Trophoblast cell (in vitro differentiated cells and primary cell): ENCODE data around the gene CKAP2L.

ENCODE experiments used
- DNase-seq, 2 donors: peaks; one replicate each; pipeline ENCODE4 v3.0.0-alpha.2; 2016
- H2AFZ ChIP-seq: 2 replicates; pipeline ENCODE4 v1.6.1; 2013; ENCODE audit warnings: low read length, moderate library complexity, mild to moderate bottlenecking; ENCODE audit not compliant: insufficient read depth, poor library complexity
- H2AK5ac ChIP-seq: 2 replicates; pipeline ENCODE4 v1.6.1; 2013; ENCODE audit warnings: mild to moderate bottlenecking, low read length
- H2BK120ac ChIP-seq: 2 replicates; pipeline ENCODE4 v1.6.1; 2013; ENCODE audit warnings: low read length, mild to moderate bottlenecking, moderate library complexity; ENCODE audit not compliant: insufficient read depth, poor library complexity
- H2BK12ac ChIP-seq: 2 replicates; pipeline ENCODE4 v1.6.1; 2013; ENCODE audit warnings: mild to moderate bottlenecking, low read length, moderate library complexity
- H2BK5ac ChIP-seq: 2 replicates; pipeline ENCODE4 v1.6.1; 2013; ENCODE audit warnings: low read length, low read depth, moderate library complexity, mild to moderate bottlenecking; ENCODE audit not compliant: poor library complexity
- H3K14ac ChIP-seq: 2 replicates; pipeline ENCODE4 v1.6.1; 2013; ENCODE audit warnings: mild to moderate bottlenecking, low read length
- H3K18ac ChIP-seq: 2 replicates; pipeline ENCODE4 v1.6.1; 2013; ENCODE audit warnings: mild to moderate bottlenecking, low read length
- H3K23ac ChIP-seq: 2 replicates; pipeline ENCODE4 v1.6.1; 2013; ENCODE audit warnings: low read length
- H3K27ac ChIP-seq: 2 replicates; pipeline ENCODE4 v1.5.1; 2013; ENCODE audit warnings: low read depth, mild to moderate bottlenecking, inconsistent platforms, low read length, moderate library complexity
- H3K27me3 ChIP-seq: 2 replicates; pipeline ENCODE4 v1.6.1; 2013; ENCODE audit warnings: inconsistent platforms, mild to moderate bottlenecking, low read length, moderate library complexity; ENCODE audit not compliant: insufficient read depth
- H3K36me3 ChIP-seq, 2 experiments: 1 replicate in 1 of 2; 2 replicates in 1 of 2; pipeline ENCODE4 v1.6.1; 2013; ENCODE audit warnings: low read length in 2 of 2, mild to moderate bottlenecking in 2 of 2, moderate library complexity in 1 of 2; ENCODE audit not compliant: insufficient read depth in 2 of 2, control insufficient read depth in 1 of 2
- H3K4ac ChIP-seq: 2 replicates; pipeline ENCODE4 v1.6.1; 2013; ENCODE audit warnings: low read depth, mild to moderate bottlenecking, low read length, moderate library complexity
- H3K4me1 ChIP-seq, 2 experiments: 1 replicate in 1 of 2; 2 replicates in 1 of 2; pipeline ENCODE4 v1.6.1; 2013; ENCODE audit warnings: low read length in 2 of 2, mild to moderate bottlenecking in 2 of 2, moderate library complexity in 1 of 2; ENCODE audit not compliant: insufficient read depth in 2 of 2, control insufficient read depth in 1 of 2
- H3K4me2 ChIP-seq: 2 replicates; pipeline ENCODE4 v1.6.1; 2013; ENCODE audit warnings: inconsistent platforms, mild to moderate bottlenecking, low read length, moderate library complexity
- H3K4me3 ChIP-seq: 2 replicates; pipeline ENCODE4 v1.5.1; 2013; ENCODE audit warnings: mild to moderate bottlenecking, low read depth, low read length, inconsistent platforms
- H3K79me1 ChIP-seq: one replicate; pipeline ENCODE4 v1.6.1; 2013; ENCODE audit warnings: low read length
- H3K79me2 ChIP-seq: 2 replicates; pipeline ENCODE4 v1.6.1; 2013; ENCODE audit warnings: low read length, mild to moderate bottlenecking; ENCODE audit not compliant: control insufficient read depth, insufficient read depth, poor library complexity
- H3K9ac ChIP-seq: 2 replicates; pipeline ENCODE4 v1.6.1; 2013; ENCODE audit warnings: mild to moderate bottlenecking, low read length
- H3K9me3 ChIP-seq: 2 replicates; pipeline ENCODE4 v1.6.1; 2013; ENCODE audit warnings: low read depth, mild to moderate bottlenecking, control low read depth, inconsistent platforms, low read length; ENCODE audit not compliant: insufficient read depth
- H4K12ac ChIP-seq: 2 replicates; pipeline ENCODE4 v1.6.1; 2013; ENCODE audit warnings: low read depth, mild to moderate bottlenecking, low read length, moderate library complexity
- H4K8ac ChIP-seq: 2 replicates; pipeline ENCODE4 v1.6.1; 2013; ENCODE audit warnings: low read depth, mild to moderate bottlenecking, low read length, moderate library complexity
- H4K91ac ChIP-seq: one replicate; pipeline ENCODE4 v1.6.1; 2013; ENCODE audit warnings: low read depth, mild to moderate bottlenecking, low read length, moderate library complexity
- WGBS: extraction: QIAGEN DNeasy Blood & Tissue Kit; methylation state at CpG from one replicate; pipeline ENCODE4 v1.1.7; 2013; ENCODE audit warnings: missing lambda C conversion rate; ENCODE audit not compliant: insufficient read length, insufficient coverage; ENCODE audit errors: extremely low coverage; 5-methylcytosine and 5-hydroxymethylcytosine counted together

CKAP2L gene

GRCh38 chr2:112779598-112779997 is 15.2 kb upstream of the CKAP2L start:
- Histone ChIP-seq H3K4me1 (peaks cover 0 to 2% of the 10 kb centered on the region in 2 experiments), H3K36me3 (no peaks in the 10 kb centered on the region), H2BK5ac (no peak overlapping the region), H3K27ac (no peak overlapping the region), H3K9me3 (no peaks in the 10 kb centered on the region), H3K23ac (no peak overlapping the region), H3K27me3 (no peaks in the 10 kb centered on the region), H2BK120ac (no peak overlapping the region), H3K4me2 (no peak overlapping the region), H2BK12ac (no peak overlapping the region), H4K91ac (no peak overlapping the region), H3K4me3 (no peak overlapping the region), H4K12ac (no peak overlapping the region), H4K8ac (no peak overlapping the region), H3K4ac (no peak overlapping the region), H3K79me1 (no peaks in the 10 kb centered on the region), H3K9ac (no peak overlapping the region), H3K14ac (no peak overlapping the region), H2AK5ac (no peak overlapping the region), H2AFZ (no peak overlapping the region), H3K79me2 (no peaks in the 10 kb centered on the region), H3K18ac (no peak overlapping the region)
- DNase-seq = no peak
- no CpG with 5 or more reads among the region's 1 CpG for WGBS

GRCh38 chr2:112777036-112777435 is 12.6 kb upstream of the CKAP2L start:
- no peak for DNase-seq
- Histone ChIP-seq H4K8ac (no peak overlapping the region), H3K36me3 (no peaks in the 10 kb centered on the region)

GRCh38 chr2:112776113-112776512 is 11.7 kb upstream of the CKAP2L start:
- no peak overlapping the region for H2BK5ac ChIP-seq
- no peak overlapping the region for H4K8ac ChIP-seq
- H2BK12ac ChIP-seq = no peak overlapping the region
- no peak overlapping the region for H2AFZ ChIP-seq
- H3K4ac ChIP-seq = no peak overlapping the region
- no peaks in the 10 kb centered on the region for H3K36me3 ChIP-seq
- H2BK120ac ChIP-seq = no peak overlapping the region
- WGBS = no CpG with 5 or more reads among the region's 3 CpGs
- no peaks in the 10 kb centered on the region for H3K4me1 ChIP-seq
- H3K27me3 ChIP-seq = no peaks in the 10 kb centered on the region
- H3K14ac ChIP-seq = no peak overlapping the region
- H3K9ac ChIP-seq = no peak overlapping the region
- no peak overlapping the region for H3K27ac ChIP-seq
- H3K23ac ChIP-seq = no peak overlapping the region
- no peaks in the 10 kb centered on the region for H3K79me2 ChIP-seq
- no peak overlapping the region for H4K91ac ChIP-seq
- DNase-seq = no peak
- no peak overlapping the region for H4K12ac ChIP-seq
- no peaks in the 10 kb centered on the region for H3K79me1 ChIP-seq
- no peak overlapping the region for H3K4me2 ChIP-seq
- H2AK5ac ChIP-seq = no peak overlapping the region
- H3K4me3 ChIP-seq = no peak overlapping the region
- no peaks in the 10 kb centered on the region for H3K9me3 ChIP-seq
- no peak overlapping the region for H3K18ac ChIP-seq

More at GRCh38 chr2:112777036-112777435, 12.6 kb upstream of the CKAP2L start:
- Histone ChIP-seq H2BK12ac (no peak overlapping the region), H3K79me2 (no peaks in the 10 kb centered on the region), H3K27me3 (no peaks in the 10 kb centered on the region), H3K4me2 (no peak overlapping the region), H3K79me1 (no peaks in the 10 kb centered on the region), H2AK5ac (no peak overlapping the region), H2BK5ac (no peak overlapping the region), H3K9ac (no peak overlapping the region), H2BK120ac (no peak overlapping the region), H3K4me3 (no peak overlapping the region), H3K9me3 (no peaks in the 10 kb centered on the region), H4K12ac (no peak overlapping the region), H3K18ac (no peak overlapping the region), H4K91ac (no peak overlapping the region), H3K27ac (no peak overlapping the region), H2AFZ (no peak overlapping the region), H3K14ac (no peak overlapping the region), H3K4ac (no peak overlapping the region), H3K23ac (no peak overlapping the region), H3K4me1 (no peaks in the 10 kb centered on the region)

DNA sequence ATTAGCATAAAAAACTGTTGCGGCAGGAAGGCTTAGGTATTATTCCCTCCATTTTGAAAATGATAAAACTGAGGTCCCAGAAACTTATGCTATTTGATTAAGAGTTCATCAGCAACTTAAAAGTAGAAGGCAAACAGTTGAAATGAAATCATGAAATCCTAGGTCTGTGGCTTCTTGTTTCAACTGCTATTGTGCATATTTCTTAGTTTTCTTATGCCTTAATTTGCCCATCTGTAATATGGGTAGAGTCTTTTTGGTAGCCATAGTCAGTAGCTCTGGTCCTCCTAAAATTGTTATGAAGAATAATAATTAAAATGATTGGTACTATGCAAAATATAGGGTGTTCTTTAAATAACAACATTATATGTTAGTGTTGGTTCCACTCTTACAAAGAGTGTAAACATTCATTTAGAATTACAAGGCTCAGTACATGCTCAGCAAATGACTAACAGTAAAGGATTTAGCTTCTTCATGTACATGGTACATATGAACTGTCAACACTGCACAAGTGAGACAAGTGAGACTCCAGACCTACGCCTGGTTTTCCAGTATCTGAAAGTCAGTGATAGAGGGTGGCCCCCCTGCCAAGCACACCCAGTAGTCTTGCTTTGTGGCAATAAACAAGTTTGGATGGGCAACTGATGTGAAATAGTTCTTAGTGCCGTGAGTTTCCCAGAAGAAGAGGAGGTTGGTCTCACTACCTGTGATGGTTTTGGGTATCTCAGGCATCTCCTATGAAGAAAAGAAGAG is 10.3 kb upstream of the CKAP2L start:
- Histone ChIP-seq H2BK5ac (no peak overlapping the region), H3K27me3 (no peaks in the 10 kb centered on the region), H3K79me2 (no peaks in the 10 kb centered on the region), H3K9me3 (peaks cover 2% of the 10 kb centered on the region), H2AK5ac (no peak overlapping the region), H3K36me3 (no peaks in the 10 kb centered on the region), H2BK12ac (no peak overlapping the region), H3K27ac (no peak overlapping the region), H3K18ac (no peak overlapping the region), H3K79me1 (no peaks in the 10 kb centered on the region), H3K4ac (no peak overlapping the region), H3K23ac (no peak overlapping the region), H3K9ac (no peak overlapping the region), H4K8ac (no peak overlapping the region), H3K4me1 (no peaks in the 10 kb centered on the region), H3K4me3 (no peak overlapping the region), H3K14ac (no peak overlapping the region), H2AFZ (no peak overlapping the region), H4K12ac (no peak overlapping the region), H2BK120ac (no peak overlapping the region), H4K91ac (no peak overlapping the region), H3K4me2 (no peak overlapping the region)
- DNase-seq = no peak
- WGBS = no CpG with 5 or more reads among the region's 3 CpGs
